ENCODE data around the gene CHST12. TPM values are rescaled to one million over a fixed set of nuclear protein-coding genes. Genes with fewer than 3 reads are reported as not detected.

Gene CHST12
- total and polyA plus RNA-seq, 2 donors (not counting 1 experiment from before 2014, with no cell fraction given) = 25.4 to 27.1 TPM

- DNase-seq = no peak
- H3K4me1 ChIP-seq (ENCODE audit: control insufficient read depth in 2 of 2, insufficient read depth in 2 of 2, low read length in 2 of 2) = peaks cover 9 to 18% of the 10 kb centered on the region in 2 donors
- H3K9me3 Mint-ChIP-seq (ENCODE audit: insufficient read depth) = no peaks in the 10 kb centered on the region
- TF ChIP-seq EZH2 (IDR thresholded peaks at IDR 0.05; ENCODE audit: borderline replicate concordance, insufficient read depth, low read depth, low read length, poor library complexity, severe bottlenecking) (no peak), CTCF (IDR thresholded peaks at IDR 0.05) (no peak)
- no peaks in the 10 kb centered on the region for H3K36me3 ChIP-seq (replicated peaks in 1 of 2; ENCODE audit: control extremely low read depth in 1 of 2, control insufficient read depth in 1 of 2, extremely low read depth in 1 of 2, insufficient read depth in 2 of 2, low read length in 1 of 2)
- no peak overlapping the region for H3K4me3 Mint-ChIP-seq
- 87% methylated on average over 3 of the region's 3 CpGs for WGBS (ENCODE audit: insufficient coverage)
- H3K27ac Mint-ChIP-seq = peak overlapping the region; percentile 37
- intact Hi-C loops (cut with micrococcal nuclease) = no loop called here
- H3K79me2 ChIP-seq (ENCODE audit: control insufficient read depth, insufficient read depth, low read length) = no peaks in the 10 kb centered on the region
- peaks cover 15% of the 10 kb centered on the region for H3K27me3 Mint-ChIP-seq
- ChIA-PET POLR2A (no interaction called here), CTCF (interaction anchor here (1.6 kb wide), 1 partner anchor 213 kb away, joined by 3 read pairs; no protein-coding TSS in a partner anchor)
- no peak for ATAC-seq (ENCODE audit: low read depth)
- no peak overlapping the region for H3K9ac ChIP-seq (ENCODE audit: low read length)
- peaks cover 9% of the 10 kb centered on the region for H3K4me1 Mint-ChIP-seq
- H3K27me3 ChIP-seq (replicated peaks in 1 of 4; ENCODE audit: control extremely low read depth in 1 of 4, control insufficient read depth in 3 of 4, insufficient read depth in 4 of 4, low read length in 3 of 4) = peaks cover 0 to 36% (median 10%) of the 10 kb centered on the region in 4 experiments
- H3K27ac ChIP-seq (ENCODE audit: low read length in 2 of 2) = no peak overlapping the region
- H3K4me2 ChIP-seq (replicated peaks; ENCODE audit: low read depth, low read length, poor library complexity, severe bottlenecking) = no peak overlapping the region
- no peak overlapping the region for H3K4me3 ChIP-seq (ENCODE audit: control extremely low read depth in 1 of 5, extremely low read depth in 1 of 5, insufficient read depth in 1 of 5, low read depth in 2 of 5, low read length in 4 of 5)
- no peaks in the 10 kb centered on the region for H4K20me1 ChIP-seq (ENCODE audit: control insufficient read depth, insufficient read depth, low read length, poor library complexity, severe bottlenecking)
- H3K9me3 ChIP-seq (ENCODE audit: control extremely low read depth in 1 of 3, control insufficient read depth in 2 of 3, insufficient read depth in 1 of 3, low read length in 2 of 3) = peaks cover 0 to 12% (median 0%) of the 10 kb centered on the region in 3 donors
- H2AFZ ChIP-seq (ENCODE audit: insufficient read depth, low read depth, low read length, poor library complexity, severe bottlenecking) = no peak overlapping the region
Observed at GRCh38 chr7:2497065-2497464, 93.7 kb downstream of the CHST12 start.

GRCh38 chr7:2497500-2498336, 94.3 kb downstream of the CHST12 start:
- no peak overlapping the region for H2AFZ ChIP-seq (ENCODE audit: insufficient read depth, low read depth, low read length, poor library complexity, severe bottlenecking)
- Mint-ChIP-seq H3K9me3 (ENCODE audit: insufficient read depth) (no peaks in the 10 kb centered on the region), H3K27me3 (peaks cover 15% of the 10 kb centered on the region), H3K27ac (no peak overlapping the region), H3K4me1 (peaks cover 9% of the 10 kb centered on the region), H3K4me3 (no peak overlapping the region)
- H3K9ac ChIP-seq (ENCODE audit: low read length) = no peak overlapping the region
- H3K4me2 ChIP-seq (replicated peaks; ENCODE audit: low read depth, low read length, poor library complexity, severe bottlenecking) = peak overlapping the region; percentile 40
- peaks cover 0 to 36% (median 10%) of the 10 kb centered on the region in 4 experiments for H3K27me3 ChIP-seq (replicated peaks in 1 of 4; ENCODE audit: control extremely low read depth in 1 of 4, control insufficient read depth in 3 of 4, insufficient read depth in 4 of 4, low read length in 3 of 4)
- ATAC-seq (ENCODE audit: low read depth) (no peak), DNase-seq (no peak)
- peaks cover 9 to 18% of the 10 kb centered on the region in 2 donors for H3K4me1 ChIP-seq (ENCODE audit: control insufficient read depth in 2 of 2, insufficient read depth in 2 of 2, low read length in 2 of 2)
- intact Hi-C loops (cut with micrococcal nuclease) = no loop called here
- H3K27ac ChIP-seq (ENCODE audit: low read length in 2 of 2) = no peak overlapping the region
- 25% methylated on average over 21 of the region's 25 CpGs for WGBS (ENCODE audit: insufficient coverage)
- H4K20me1 ChIP-seq (ENCODE audit: control insufficient read depth, insufficient read depth, low read length, poor library complexity, severe bottlenecking) = no peaks in the 10 kb centered on the region
- TF ChIP-seq EZH2 (IDR thresholded peaks at IDR 0.05; ENCODE audit: borderline replicate concordance, insufficient read depth, low read depth, low read length, poor library complexity, severe bottlenecking) (no peak), CTCF (IDR thresholded peaks at IDR 0.05) (no peak)
- no peaks in the 10 kb centered on the region for H3K36me3 ChIP-seq (replicated peaks in 1 of 2; ENCODE audit: control extremely low read depth in 1 of 2, control insufficient read depth in 1 of 2, extremely low read depth in 1 of 2, insufficient read depth in 2 of 2, low read length in 1 of 2)
- H3K79me2 ChIP-seq (ENCODE audit: control insufficient read depth, insufficient read depth, low read length) = no peaks in the 10 kb centered on the region
- peaks cover 0 to 10% (median 0%) of the 10 kb centered on the region in 3 donors for H3K9me3 ChIP-seq (ENCODE audit: control extremely low read depth in 1 of 3, control insufficient read depth in 2 of 3, insufficient read depth in 1 of 3, low read length in 2 of 3)
- H3K4me3 ChIP-seq (ENCODE audit: control extremely low read depth in 1 of 5, extremely low read depth in 1 of 5, insufficient read depth in 1 of 5, low read depth in 2 of 5, low read length in 4 of 5) = no peak overlapping the region
- CTCF ChIA-PET = interaction anchor here (0.7 to 1.9 kb wide), 3 partner anchors 11 to 48 kb away, joined by 3 to 8 read pairs (median 3); no protein-coding TSS in a partner anchor
- POLR2A ChIA-PET = interaction anchor here (0.9 kb wide), 1 partner anchor 11 kb away, joined by 3 read pairs; no protein-coding TSS in a partner anchor
